Upper lobe of left lung (tissue), 4 donors: Measurements from ENCODE around the gene MS4A6E.

Experiments used
- CTCF ChIP-seq, 6 experiments: fragments of 450-650 bp in 4 of 6; fragments of 200-600 bp in 2 of 6; sonication (generic) in 2 of 6; IDR thresholded peaks; one replicate each; pipeline ENCODE4 v1.5.1; 2016 to 2019; ENCODE audit warnings: antibody characterized with exemption in 6 of 6
- EP300 ChIP-seq, 4 donors: sonication (generic); formaldehyde crosslinking; IDR thresholded peaks; one replicate each; pipeline ENCODE4 v1.5.1; 2017; ENCODE audit warnings: antibody characterized with exemption in 4 of 4, control low read depth in 2 of 4
- POLR2A ChIP-seq, 4 donors: fragments of 450-650 bp; IDR thresholded peaks; one replicate each; pipeline ENCODE4 v1.5.1; 2016 to 2017; ENCODE audit warnings: antibody characterized with exemption in 4 of 4, mild to moderate bottlenecking in 2 of 4
- POLR2AphosphoS5 ChIP-seq, 2 donors: sonication (generic); formaldehyde crosslinking; IDR thresholded peaks; one replicate each; pipeline ENCODE4 v1.5.1; 2017; ENCODE audit warnings: antibody characterized with exemption in 2 of 2

- TF ChIP-seq POLR2AphosphoS5 (IDR thresholded peaks at IDR 0.05) (no peak), CTCF (IDR thresholded peaks at IDR 0.05) (no peak), POLR2A (IDR thresholded peaks at IDR 0.05) (peak in 1 of 4 donors; percentile 59), EP300 (IDR thresholded peaks at IDR 0.05) (no peak)
Measured at GRCh38 chr11:60281485-60281884, 45.6 kb upstream of the MS4A6E start.
